WTC11 (cell line): ENCODE results near the gene PXYLP1. TPM values are rescaled to one million over a fixed set of nuclear protein-coding genes. Genes with fewer than 3 reads are reported as not detected.

ENCODE experiments used
- ATAC-seq: fragments of 200-7000 bp; cut with Tn5 transposase; 2 replicates; pipeline ENCODE4 v1.10.0; 2021; ENCODE audit warnings: mild to moderate bottlenecking, moderate library complexity
- CTCF ChIA-PET: fragments of 300-600 bp; sonication (Branson Sonifier 250); formaldehyde crosslinking; loops from one replicate; lab custom pipeline; 2021; ENCODE audit warnings: antibody characterized with exemption; lab: Charles Lee
- POLR2A ChIA-PET: fragments of 350-600 bp; sonication (Branson Sonifier 250); formaldehyde crosslinking; loops from one replicate; lab custom pipeline; 2021; ENCODE audit warnings: antibody characterized with exemption; lab: Charles Lee
- DNase-seq: peaks from one replicate; pipeline ENCODE4 v3.0.0; 2021; ENCODE audit warnings: low spot score
- H3K27ac Mint-ChIP-seq: 2 replicates; pipeline ENCODE4 v1.8.0; 2021; ENCODE audit warnings: mixed read lengths
- H3K27me3 Mint-ChIP-seq: 2 replicates; pipeline ENCODE4 v1.8.0; 2021; ENCODE audit warnings: low read depth, mild to moderate bottlenecking, moderate library complexity, mixed read lengths
- H3K36me3 Mint-ChIP-seq: 2 replicates; pipeline ENCODE4 v1.8.0; 2021; ENCODE audit warnings: mixed read lengths
- H3K4me1 Mint-ChIP-seq: 2 replicates; pipeline ENCODE4 v1.8.0; 2022; ENCODE audit warnings: mixed read lengths
- H3K4me3 Mint-ChIP-seq: 2 replicates; pipeline ENCODE4 v1.8.0; 2021; ENCODE audit warnings: mild to moderate bottlenecking, moderate library complexity, mixed read lengths
- H3K9me3 Mint-ChIP-seq: 2 replicates; pipeline ENCODE4 v1.8.0; 2021; ENCODE audit warnings: mixed read lengths
- AR ChIP-seq: fragments of 250-450 bp; sonication (Bioruptor Pico); IDR thresholded peaks from 2 replicates; pipeline ENCODE4 v1.9.0; 2021; ENCODE audit warnings: mild to moderate bottlenecking
- ATF1 ChIP-seq: sonication (generic); formaldehyde crosslinking; IDR thresholded peaks from 2 replicates; pipeline ENCODE4 v1.8.1; 2023; ENCODE audit warnings: mild to moderate bottlenecking, moderate library complexity, missing genetic modification reagents
- CBFB ChIP-seq: sonication (generic); formaldehyde crosslinking; IDR thresholded peaks from 2 replicates; pipeline ENCODE4 v1.8.1; 2022; ENCODE audit warnings: mild to moderate bottlenecking, low read depth, missing genetic modification reagents
- ELF4 ChIP-seq: sonication (generic); formaldehyde crosslinking; IDR thresholded peaks from 2 replicates; pipeline ENCODE4 v1.8.1; 2022; ENCODE audit warnings: low read depth, mild to moderate bottlenecking, moderate library complexity, missing genetic modification reagents
- ETV6 ChIP-seq: sonication (generic); formaldehyde crosslinking; IDR thresholded peaks from 2 replicates; pipeline ENCODE4 v1.8.1; 2022; ENCODE audit warnings: mild to moderate bottlenecking, missing genetic modification reagents
- GABPB1 ChIP-seq: sonication (generic); formaldehyde crosslinking; IDR thresholded peaks from 2 replicates; pipeline ENCODE4 v1.8.1; 2023; ENCODE audit warnings: mild to moderate bottlenecking, missing genetic modification reagents
- HMGA2 ChIP-seq: fragments of 250-450 bp; sonication (Bioruptor Pico); IDR thresholded peaks from 2 replicates; pipeline ENCODE4 v1.4.0; 2021; ENCODE audit warnings: mild to moderate bottlenecking, moderate library complexity
- MAX ChIP-seq: sonication (generic); formaldehyde crosslinking; IDR thresholded peaks from 2 replicates; pipeline ENCODE4 v1.8.0; 2022; ENCODE audit warnings: mild to moderate bottlenecking, missing genetic modification reagents
- NFYB ChIP-seq: sonication (generic); formaldehyde crosslinking; conservative IDR thresholded peaks from 2 replicates; pipeline ENCODE4 v1.8.0; 2022; ENCODE audit warnings: low read depth, missing genetic modification reagents
- NR2C2 ChIP-seq: sonication (generic); formaldehyde crosslinking; IDR thresholded peaks from 2 replicates; pipeline ENCODE4 v1.8.0; 2022; ENCODE audit warnings: mild to moderate bottlenecking, missing genetic modification reagents
- ZNF317 ChIP-seq: sonication (generic); formaldehyde crosslinking; IDR thresholded peaks from 2 replicates; pipeline ENCODE4 v1.8.1; 2023; ENCODE audit warnings: low read depth, mild to moderate bottlenecking, moderate library complexity, missing genetic modification reagents, borderline replicate concordance
- ZSCAN18 ChIP-seq: fragments of 250-450 bp; sonication (Bioruptor Pico); IDR thresholded peaks from 2 replicates; pipeline ENCODE4 v2.1.2; 2022; ENCODE audit warnings: mild to moderate bottlenecking, moderate library complexity
- total RNA-seq: library from RNA; stranded (reverse); gene quantifications from 3 replicates; pipeline ENCODE4 v1.2.3, GENCODE V29; 2021
- TF ChIP-seq, protein P1 (sequence below): sonication (generic); formaldehyde crosslinking; IDR thresholded peaks from 2 replicates; pipeline ENCODE4 v1.8.0; 2023; ENCODE audit warnings: mild to moderate bottlenecking, missing genetic modification reagents
- TF ChIP-seq, protein P2 (sequence below): sonication (generic); formaldehyde crosslinking; IDR thresholded peaks from 2 replicates; pipeline ENCODE4 v1.8.1; 2022; ENCODE audit warnings: missing genetic modification reagents, borderline replicate concordance
- TF ChIP-seq, protein P3 (sequence below): sonication (generic); formaldehyde crosslinking; IDR thresholded peaks from 2 replicates; pipeline ENCODE4 v1.8.0; 2022; ENCODE audit warnings: mild to moderate bottlenecking, missing genetic modification reagents
- TF ChIP-seq, protein P4 (sequence below): sonication (generic); formaldehyde crosslinking; IDR thresholded peaks from 2 replicates; pipeline ENCODE4 v1.8.1; 2022; ENCODE audit warnings: low read depth, mild to moderate bottlenecking, moderate library complexity, missing genetic modification reagents, borderline replicate concordance

The PXYLP1 gene
- total RNA-seq, 1 experiment from 2014 or later = 20.1 TPM

- CTCF ChIA-PET = interaction anchor here (1.3 to 2.3 kb wide), 4 partner anchors 22 to 75 kb away, joined by 3 to 74 read pairs (median 7); no protein-coding TSS in a partner anchor
- Mint-ChIP-seq H3K27me3 (peaks cover 38% of the 10 kb centered on the region), H3K4me1 (peaks cover 53% of the 10 kb centered on the region), H3K27ac (no peak overlapping the region), H3K4me3 (peak overlapping the region; percentile 43), H3K9me3 (no peaks in the 10 kb centered on the region), H3K36me3 (peaks cover 8% of the 10 kb centered on the region)
- TF ChIP-seq GABPB1 (no peak), MAX (no peak), ELF4 (CRISPR knock-in tag) (no peak), CBFB (CRISPR knock-in tag) (no peak), NR2C2 (no peak), NFYB (CRISPR knock-in tag) (no peak), AR (CRISPR knock-in tag) (no peak), ZNF317 (CRISPR knock-in tag) (no peak), HMGA2 (CRISPR knock-in tag) (no peak), ZSCAN18 (CRISPR knock-in tag) (no peak), ETV6 (CRISPR knock-in tag) (no peak), ATF1 (no peak)
- TF ChIP-seq, protein P1, sequence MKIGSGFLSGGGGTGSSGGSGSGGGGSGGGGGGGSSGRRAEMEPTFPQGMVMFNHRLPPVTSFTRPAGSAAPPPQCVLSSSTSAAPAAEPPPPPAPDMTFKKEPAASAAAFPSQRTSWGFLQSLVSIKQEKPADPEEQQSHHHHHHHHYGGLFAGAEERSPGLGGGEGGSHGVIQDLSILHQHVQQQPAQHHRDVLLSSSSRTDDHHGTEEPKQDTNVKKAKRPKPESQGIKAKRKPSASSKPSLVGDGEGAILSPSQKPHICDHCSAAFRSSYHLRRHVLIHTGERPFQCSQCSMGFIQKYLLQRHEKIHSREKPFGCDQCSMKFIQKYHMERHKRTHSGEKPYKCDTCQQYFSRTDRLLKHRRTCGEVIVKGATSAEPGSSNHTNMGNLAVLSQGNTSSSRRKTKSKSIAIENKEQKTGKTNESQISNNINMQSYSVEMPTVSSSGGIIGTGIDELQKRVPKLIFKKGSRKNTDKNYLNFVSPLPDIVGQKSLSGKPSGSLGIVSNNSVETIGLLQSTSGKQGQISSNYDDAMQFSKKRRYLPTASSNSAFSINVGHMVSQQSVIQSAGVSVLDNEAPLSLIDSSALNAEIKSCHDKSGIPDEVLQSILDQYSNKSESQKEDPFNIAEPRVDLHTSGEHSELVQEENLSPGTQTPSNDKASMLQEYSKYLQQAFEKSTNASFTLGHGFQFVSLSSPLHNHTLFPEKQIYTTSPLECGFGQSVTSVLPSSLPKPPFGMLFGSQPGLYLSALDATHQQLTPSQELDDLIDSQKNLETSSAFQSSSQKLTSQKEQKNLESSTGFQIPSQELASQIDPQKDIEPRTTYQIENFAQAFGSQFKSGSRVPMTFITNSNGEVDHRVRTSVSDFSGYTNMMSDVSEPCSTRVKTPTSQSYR = no peak
- TF ChIP-seq, protein P2, sequence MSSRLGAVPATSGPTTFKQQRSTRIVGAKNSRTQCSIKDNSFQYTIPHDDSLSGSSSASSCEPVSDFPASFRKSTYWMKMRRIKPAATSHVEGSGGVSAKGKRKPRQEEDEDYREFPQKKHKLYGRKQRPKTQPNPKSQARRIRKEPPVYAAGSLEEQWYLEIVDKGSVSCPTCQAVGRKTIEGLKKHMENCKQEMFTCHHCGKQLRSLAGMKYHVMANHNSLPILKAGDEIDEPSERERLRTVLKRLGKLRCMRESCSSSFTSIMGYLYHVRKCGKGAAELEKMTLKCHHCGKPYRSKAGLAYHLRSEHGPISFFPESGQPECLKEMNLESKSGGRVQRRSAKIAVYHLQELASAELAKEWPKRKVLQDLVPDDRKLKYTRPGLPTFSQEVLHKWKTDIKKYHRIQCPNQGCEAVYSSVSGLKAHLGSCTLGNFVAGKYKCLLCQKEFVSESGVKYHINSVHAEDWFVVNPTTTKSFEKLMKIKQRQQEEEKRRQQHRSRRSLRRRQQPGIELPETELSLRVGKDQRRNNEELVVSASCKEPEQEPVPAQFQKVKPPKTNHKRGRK (CRISPR knock-in tag) = no peak
- TF ChIP-seq, protein P3, sequence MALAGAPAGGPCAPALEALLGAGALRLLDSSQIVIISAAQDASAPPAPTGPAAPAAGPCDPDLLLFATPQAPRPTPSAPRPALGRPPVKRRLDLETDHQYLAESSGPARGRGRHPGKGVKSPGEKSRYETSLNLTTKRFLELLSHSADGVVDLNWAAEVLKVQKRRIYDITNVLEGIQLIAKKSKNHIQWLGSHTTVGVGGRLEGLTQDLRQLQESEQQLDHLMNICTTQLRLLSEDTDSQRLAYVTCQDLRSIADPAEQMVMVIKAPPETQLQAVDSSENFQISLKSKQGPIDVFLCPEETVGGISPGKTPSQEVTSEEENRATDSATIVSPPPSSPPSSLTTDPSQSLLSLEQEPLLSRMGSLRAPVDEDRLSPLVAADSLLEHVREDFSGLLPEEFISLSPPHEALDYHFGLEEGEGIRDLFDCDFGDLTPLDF (CRISPR knock-in tag) = no peak
- TF ChIP-seq, protein P4, sequence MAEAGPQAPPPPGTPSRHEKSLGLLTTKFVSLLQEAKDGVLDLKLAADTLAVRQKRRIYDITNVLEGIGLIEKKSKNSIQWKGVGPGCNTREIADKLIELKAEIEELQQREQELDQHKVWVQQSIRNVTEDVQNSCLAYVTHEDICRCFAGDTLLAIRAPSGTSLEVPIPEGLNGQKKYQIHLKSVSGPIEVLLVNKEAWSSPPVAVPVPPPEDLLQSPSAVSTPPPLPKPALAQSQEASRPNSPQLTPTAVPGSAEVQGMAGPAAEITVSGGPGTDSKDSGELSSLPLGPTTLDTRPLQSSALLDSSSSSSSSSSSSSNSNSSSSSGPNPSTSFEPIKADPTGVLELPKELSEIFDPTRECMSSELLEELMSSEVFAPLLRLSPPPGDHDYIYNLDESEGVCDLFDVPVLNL = no peak
- DNase-seq (no peak), ATAC-seq (no peak)
- POLR2A ChIA-PET = no interaction called here
Measured at GRCh38 chr3:141233457-141234161, 2.0 kb downstream of the PXYLP1 start.
